Superior temporal gyrus (tissue), 1 donor: ENCODE results near the gene TCTA.

Experiments
- DNase-seq: peaks from one replicate; pipeline ENCODE4 v3.0.0-alpha.2; 2016; ENCODE audit errors: extremely low spot score

TCTA gene

GRCh38 chr3:49410846-49411534 lies 1.2 kb upstream of the TCTA start:
- DNase-seq, result peak; percentile 43

- no peak for DNase-seq
These were observed 672 bp upstream of the TCTA start for GRCh38 chr3:49411535-49411967.

- no peak for DNase-seq
These were observed 562 bp downstream of the TCTA start for GRCh38 chr3:49412632-49413337.

GRCh38 chr3:49413338-49413734 lies 1.1 kb downstream of the TCTA start:
- DNase-seq, result no peak

- no peak for DNase-seq
These were observed 2.5 kb downstream of the TCTA start for GRCh38 chr3:49414753-49415152.

- DNase-seq, result no peak
These were observed 3.8 kb downstream of the TCTA start for GRCh38 chr3:49415931-49416601.

- DNase-seq, result no peak
These were observed 4.6 kb downstream of the TCTA start for GRCh38 chr3:49416867-49417266.

GRCh38 chr3:49417516-49418120 lies 5.4 kb downstream of the TCTA start:
- DNase-seq, result no peak

GRCh38 chr3:49421890-49422378 lies 9.7 kb downstream of the TCTA start:
- DNase-seq, result no peak

- no peak for DNase-seq
These were observed 10.4 kb downstream of the TCTA start, which contains the start of gene AMT for GRCh38 chr3:49422379-49423248. AMT (minus strand) TSS chr3:49422473; CDS start chr3:49422450, 23 bp downstream.

GRCh38 chr3:49424816-49425215 lies 12.6 kb downstream of the TCTA start:
- DNase-seq, result no peak

GRCh38 chr3:49427586-49427985 lies 15.4 kb downstream of the TCTA start:
- DNase-seq, result no peak

GRCh38 chr3:49428752-49429080 lies 16.5 kb downstream of the TCTA start:
- no peak for DNase-seq

GRCh38 chr3:49434731-49435130 lies 22.5 kb downstream of the TCTA start:
- DNase-seq, result no peak

- no peak for DNase-seq
These were observed 33.2 kb downstream of the TCTA start for GRCh38 chr3:49445391-49445790.

- no peak for DNase-seq
These were observed 41.4 kb downstream of the TCTA start for GRCh38 chr3:49453621-49454020.

GRCh38 chr3:49454458-49454857 lies 42.2 kb downstream of the TCTA start:
- DNase-seq, result no peak

GRCh38 chr3:49454898-49455681 lies 42.9 kb downstream of the TCTA start:
- no peak for DNase-seq

- no peak for DNase-seq
These were observed 44.2 kb downstream of the TCTA start for GRCh38 chr3:49456466-49456865.

- DNase-seq, result no peak
These were observed 48.1 kb downstream of the TCTA start for GRCh38 chr3:49460188-49460890.
